Measurements from ENCODE around the gene APOD.

Gene APOD

DNA sequence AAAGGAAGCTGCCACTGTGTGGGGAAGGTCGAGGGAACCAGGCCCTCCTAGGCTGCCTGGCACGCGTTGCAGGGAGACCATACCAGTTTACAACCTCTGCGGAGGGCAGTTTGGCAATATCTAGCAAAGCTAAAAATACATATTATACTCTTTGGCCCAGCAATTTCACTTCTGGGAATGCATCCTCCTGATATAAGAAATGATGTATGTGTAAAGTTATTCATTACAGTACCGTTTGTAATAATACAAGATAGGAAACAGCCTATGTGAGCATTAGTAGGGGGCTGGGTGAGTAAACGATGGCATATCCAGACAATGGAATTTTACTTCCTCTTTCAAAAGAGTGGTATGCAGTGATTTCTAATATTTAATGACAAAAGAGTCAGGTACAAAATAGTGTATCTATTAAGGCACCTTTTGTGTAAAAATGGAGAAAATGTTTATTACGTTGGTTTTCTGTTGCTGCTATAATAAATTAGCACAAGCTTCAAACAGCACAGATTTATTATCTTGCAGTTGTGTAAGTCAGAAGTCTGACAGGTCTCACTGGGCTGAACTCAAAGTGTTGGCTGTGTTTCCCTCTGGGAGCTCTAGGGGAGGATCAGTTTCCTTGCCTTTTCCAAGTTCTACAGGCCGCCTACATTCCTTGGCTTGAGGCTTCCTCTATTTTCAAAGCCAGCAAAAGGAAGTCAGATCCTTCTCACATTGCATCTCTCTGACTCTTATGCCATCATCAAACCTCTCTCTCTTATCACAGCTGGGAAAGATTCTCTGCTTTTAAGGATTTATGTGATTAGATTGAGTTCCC lies 9.0 kb downstream of the APOD start:
- H3K36me3 ChIP-seq: no peaks in the 10 kb centered on the region; a peak in 1 of 22 replicates
- H3K4me3 ChIP-seq: no peak overlapping the region
- peaks cover 5 to 22% (median 9%) of the 10 kb centered on the region in 10 experiments; a peak in 17 of 20 replicates for H3K4me1 ChIP-seq
- 0 out of 22 replicates have a peak overlapping the region, but pooled peaks of 1 of the 11 experiments have one; percentile 9 for H3K4me2 ChIP-seq
- no peak overlapping the region for H3K27ac ChIP-seq
- no peaks in the 10 kb centered on the region for H3K9me3 ChIP-seq (replicated peaks in 1 of 11)
- peaks cover 0 to 18% (median 0%) of the 10 kb centered on the region in 11 experiments; a peak in 5 of 22 replicates for H3K27me3 ChIP-seq
- no peak for TF ChIP-seq Cebpa-rat (IDR thresholded peaks at IDR 0.05)
- H4K20me1 ChIP-seq: peaks cover 0 to 5% (median 0%) of the 10 kb centered on the region in 11 experiments; a peak in 1 of 22 replicates
- no peak overlapping the region for H3K9ac ChIP-seq

DNA sequence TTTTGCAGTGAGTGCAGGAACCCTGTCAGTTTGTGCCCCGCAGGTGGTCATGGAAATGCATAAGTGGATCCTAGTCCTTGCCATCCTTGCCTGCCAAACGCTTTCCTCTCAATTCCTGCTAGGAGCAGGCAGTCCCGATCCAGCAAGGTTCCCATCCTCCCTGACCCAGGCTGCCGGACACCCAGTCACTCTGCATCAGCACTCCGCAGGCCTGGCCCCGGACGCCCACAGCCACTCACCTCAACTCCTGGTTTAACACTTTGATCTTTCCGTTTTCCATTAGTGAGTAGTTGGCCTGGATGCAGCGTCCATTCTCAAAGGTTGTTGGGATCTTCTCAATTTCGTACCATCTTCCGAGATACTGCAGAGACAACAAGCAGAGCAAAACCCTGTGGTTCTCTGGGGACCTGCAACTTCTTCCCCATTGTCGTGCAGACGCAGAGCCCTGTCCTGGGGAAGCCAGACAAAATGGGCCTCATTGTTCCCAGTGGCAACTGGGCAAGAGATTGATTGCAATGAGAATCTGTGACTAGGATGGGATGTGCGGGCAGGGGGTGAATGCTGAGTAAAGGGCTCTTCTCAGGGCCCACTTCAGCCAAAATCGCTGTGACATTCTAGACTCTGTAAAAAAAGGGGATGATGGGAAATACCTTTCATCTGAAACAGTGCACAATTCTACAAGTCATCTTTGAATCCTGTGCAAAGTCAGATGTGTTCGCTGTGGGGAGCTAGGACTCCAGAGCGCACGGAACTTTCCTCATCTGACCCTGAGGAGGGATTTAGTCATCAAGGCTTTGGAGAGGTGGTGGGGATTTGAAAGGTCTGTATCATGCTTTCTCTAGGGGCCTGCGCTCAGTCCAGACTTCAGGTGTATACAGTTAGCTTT lies 9.9 kb downstream of the APOD start:
- peaks cover 5 to 21% (median 7%) of the 10 kb centered on the region in 10 experiments; a peak in 16 of 20 replicates for H3K4me1 ChIP-seq
- no peak overlapping the region for H3K27ac ChIP-seq
- H3K4me3 ChIP-seq: no peak overlapping the region
- no peak overlapping the region for H3K9ac ChIP-seq
- no peak for TF ChIP-seq Cebpa-rat (IDR thresholded peaks at IDR 0.05)
- H3K4me2 ChIP-seq: no peak overlapping the region
- no peaks in the 10 kb centered on the region; a peak in 1 of 22 replicates for H3K36me3 ChIP-seq
- H4K20me1 ChIP-seq: no peaks in the 10 kb centered on the region
- peaks cover 0 to 10% (median 0%) of the 10 kb centered on the region in 11 experiments; a peak in 2 of 22 replicates for H3K27me3 ChIP-seq
- no peaks in the 10 kb centered on the region for H3K9me3 ChIP-seq (replicated peaks in 1 of 11)

DNA sequence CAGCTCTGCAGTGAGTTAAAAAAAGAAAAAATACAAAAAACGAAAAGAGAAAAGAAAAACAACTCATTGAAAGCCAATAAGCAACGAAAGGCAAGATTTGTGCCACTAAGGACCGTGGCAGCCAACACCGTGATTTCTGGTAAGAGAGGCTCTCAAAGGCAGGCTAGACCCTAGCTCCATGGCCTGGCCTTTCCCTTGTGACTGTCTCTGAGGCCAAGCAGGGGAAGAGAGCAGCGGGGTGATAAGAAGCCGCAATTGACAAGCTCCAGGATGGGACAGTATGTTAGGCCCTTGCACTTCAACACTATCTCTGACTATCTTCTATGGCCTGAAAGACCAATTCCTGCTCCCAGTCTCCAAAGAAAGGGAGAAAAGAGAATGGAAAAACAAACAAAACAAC lies 12.4 kb downstream of the APOD start:
- Histone ChIP-seq H3K4me2 (no peak overlapping the region), H4K20me1 (no peaks in the 10 kb centered on the region), H3K4me1 (peaks cover 3 to 20% (median 10%) of the 10 kb centered on the region in 10 experiments; a peak in 17 of 20 replicates), H3K4me3 (no peak overlapping the region), H3K36me3 (no peaks in the 10 kb centered on the region; a peak in 1 of 22 replicates), H3K9me3 (replicated peaks in 1 of 11) (no peaks in the 10 kb centered on the region), H3K27me3 (no peaks in the 10 kb centered on the region), H3K9ac (no peak overlapping the region), H3K27ac (no peak overlapping the region)
- no peak for TF ChIP-seq Cebpa-rat (IDR thresholded peaks at IDR 0.05)

DNA sequence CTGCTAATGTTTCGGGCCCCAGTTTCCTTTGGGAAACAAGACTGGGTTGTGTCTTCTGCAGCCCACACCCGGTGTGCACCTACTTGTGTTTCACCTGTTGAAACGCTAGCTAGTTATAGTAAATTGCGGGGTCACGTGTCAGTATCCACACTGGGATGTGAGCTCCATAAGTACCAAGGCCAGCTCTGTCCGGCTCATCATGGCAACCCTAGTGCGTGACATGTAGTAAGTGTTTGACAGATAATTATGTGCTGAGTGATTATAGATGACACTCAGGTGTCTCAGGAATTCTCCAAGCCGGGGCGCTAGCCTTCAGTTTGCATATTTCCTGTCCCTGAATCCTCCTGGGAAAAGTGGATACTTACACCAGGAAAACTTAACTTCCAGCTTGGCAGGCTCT lies 12.8 kb downstream of the APOD start:
- Histone ChIP-seq H3K4me1 (peaks cover 0 to 19% (median 10%) of the 10 kb centered on the region in 10 experiments; a peak in 17 of 20 replicates), H3K27me3 (no peaks in the 10 kb centered on the region), H3K9me3 (replicated peaks in 1 of 11) (no peaks in the 10 kb centered on the region), H3K9ac (no peak overlapping the region), H3K27ac (no peak overlapping the region), H4K20me1 (no peaks in the 10 kb centered on the region), H3K36me3 (no peaks in the 10 kb centered on the region; a peak in 1 of 22 replicates), H3K4me3 (no peak overlapping the region), H3K4me2 (no peak overlapping the region)
- TF ChIP-seq Cebpa-rat (IDR thresholded peaks at IDR 0.05): no peak

- Histone ChIP-seq H3K4me3 (no peak overlapping the region), H3K27ac (no peak overlapping the region), H3K9me3 (replicated peaks in 1 of 11) (no peaks in the 10 kb centered on the region), H3K4me1 (peaks cover 0 to 19% (median 9%) of the 10 kb centered on the region in 10 experiments; a peak in 16 of 20 replicates), H3K27me3 (no peaks in the 10 kb centered on the region), H4K20me1 (no peaks in the 10 kb centered on the region), H3K4me2 (peak overlapping the region in 4 of 11 experiments; percentile 0 to 20 (median 8); a peak in 3 of 22 replicates), H3K36me3 (no peaks in the 10 kb centered on the region; a peak in 1 of 22 replicates), H3K9ac (no peak overlapping the region)
- TF ChIP-seq Cebpa-rat (IDR thresholded peaks at IDR 0.05): no peak
These were observed 13.4 kb downstream of the APOD start for GRCh38 chr3:195570344-195570743.

- Histone ChIP-seq H3K9ac (no peak overlapping the region), H3K4me3 (no peak overlapping the region), H3K27ac (no peak overlapping the region), H3K27me3 (no peaks in the 10 kb centered on the region), H3K4me1 (peaks cover 0 to 19% (median 7%) of the 10 kb centered on the region in 10 experiments; a peak in 15 of 20 replicates), H3K4me2 (peak overlapping the region in 7 of 11 experiments; percentile 7 to 53 (median 33); a peak in 10 of 22 replicates), H3K9me3 (replicated peaks in 1 of 11) (no peaks in the 10 kb centered on the region), H4K20me1 (no peaks in the 10 kb centered on the region), H3K36me3 (no peaks in the 10 kb centered on the region; a peak in 1 of 22 replicates)
- TF ChIP-seq Cebpa-rat (IDR thresholded peaks at IDR 0.05): no peak
These were observed 15.1 kb downstream of the APOD start for GRCh38 chr3:195568630-195569029.

GRCh38 chr3:195566797-195567196 lies 16.9 kb downstream of the APOD start:
- no peak overlapping the region for H3K9ac ChIP-seq
- H3K9me3 ChIP-seq (replicated peaks in 1 of 11): no peaks in the 10 kb centered on the region; a peak in 1 of 22 replicates
- no peak overlapping the region for H3K4me2 ChIP-seq
- no peaks in the 10 kb centered on the region; a peak in 1 of 22 replicates for H3K36me3 ChIP-seq
- no peak for TF ChIP-seq Cebpa-rat (IDR thresholded peaks at IDR 0.05)
- no peaks in the 10 kb centered on the region for H4K20me1 ChIP-seq
- H3K27ac ChIP-seq: no peak overlapping the region
- no peaks in the 10 kb centered on the region for H3K27me3 ChIP-seq
- peaks cover 0 to 19% (median 7%) of the 10 kb centered on the region in 10 experiments; a peak in 15 of 20 replicates for H3K4me1 ChIP-seq
- H3K4me3 ChIP-seq: no peak overlapping the region

DNA sequence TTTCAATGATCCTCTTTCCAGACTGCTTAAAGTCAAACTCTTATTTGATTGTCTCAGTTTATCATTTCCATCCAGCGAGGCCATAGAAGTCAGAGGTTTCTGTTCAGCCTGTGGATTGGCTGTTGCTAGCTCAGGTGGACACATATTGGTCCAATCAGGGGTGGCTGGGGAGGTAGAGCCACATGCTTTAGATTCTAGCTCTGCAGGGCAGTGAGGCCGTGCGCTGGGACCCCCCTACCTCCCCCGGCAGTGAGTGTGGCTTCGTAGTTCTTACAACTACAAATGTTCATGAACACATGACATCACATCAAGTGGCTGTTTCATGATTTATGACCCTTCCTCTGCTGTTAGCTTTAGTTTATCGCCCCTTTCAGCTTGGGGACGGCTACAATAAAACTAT lies 18.0 kb downstream of the APOD start:
- Histone ChIP-seq H3K9ac (no peak overlapping the region), H3K36me3 (no peaks in the 10 kb centered on the region; a peak in 1 of 22 replicates), H3K4me3 (no peak overlapping the region), H3K4me2 (no peak overlapping the region), H3K4me1 (peaks cover 0 to 19% (median 7%) of the 10 kb centered on the region in 10 experiments; a peak in 15 of 20 replicates), H3K27ac (no peak overlapping the region), H3K27me3 (no peaks in the 10 kb centered on the region), H4K20me1 (no peaks in the 10 kb centered on the region), H3K9me3 (replicated peaks in 1 of 11) (no peaks in the 10 kb centered on the region; a peak in 1 of 22 replicates)
- TF ChIP-seq Cebpa-rat (IDR thresholded peaks at IDR 0.05): no peak

DNA sequence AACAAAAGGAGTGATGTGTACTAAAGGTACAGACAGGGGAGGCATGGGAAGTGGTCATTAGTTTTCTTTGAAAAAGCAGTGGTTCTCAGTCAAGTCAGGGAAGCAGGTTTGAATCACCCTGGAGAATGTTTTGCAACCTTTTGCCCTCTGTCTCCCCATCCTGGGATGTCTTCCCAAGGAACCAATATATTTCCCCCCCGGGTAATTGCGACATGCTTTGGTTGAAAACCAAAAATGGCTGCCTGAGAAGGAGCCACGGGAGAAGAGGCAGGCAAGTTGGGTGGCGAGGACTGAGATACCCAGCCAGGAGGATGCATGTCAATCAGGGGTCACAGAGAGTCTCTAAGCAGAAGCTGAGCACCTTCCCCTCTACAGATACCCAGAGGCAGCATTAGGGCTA lies 20.4 kb downstream of the APOD start:
- Histone ChIP-seq H3K27me3 (no peaks in the 10 kb centered on the region), H3K4me3 (no peak overlapping the region), H3K36me3 (no peaks in the 10 kb centered on the region), H4K20me1 (no peaks in the 10 kb centered on the region), H3K27ac (no peak overlapping the region), H3K4me1 (peaks cover 0 to 5% (median 0%) of the 10 kb centered on the region in 10 experiments; a peak in 1 of 20 replicates), H3K4me2 (no peak overlapping the region), H3K9me3 (replicated peaks in 1 of 11) (no peaks in the 10 kb centered on the region; a peak in 1 of 22 replicates), H3K9ac (no peak overlapping the region)
- TF ChIP-seq Cebpa-rat (IDR thresholded peaks at IDR 0.05): 0 out of 22 replicates have a peak, but pooled peaks of 3 of the 11 experiments have one; percentile 14 to 30 (median 29)
